ENCODE measurements around the gene MEPE. TPM values are rescaled to one million over a fixed set of nuclear protein-coding genes. Genes with fewer than 3 reads are reported as not detected.

Gene MEPE
- polyA plus RNA-seq, 1 donor from 2014 or later: not detected

GRCh38 chr4:87838890-87839591, 6.3 kb downstream of the MEPE start:
- no peaks in the 10 kb centered on the region for H3K27me3 ChIP-seq (ENCODE audit: insufficient read depth, low read depth, low read length)
- H3K79me2 ChIP-seq (replicated peaks; ENCODE audit: insufficient read depth, low read length): no peaks in the 10 kb centered on the region
- no peaks in the 10 kb centered on the region for H3K9me3 ChIP-seq (ENCODE audit: low read length)
- no peak overlapping the region for H3K4me2 ChIP-seq (ENCODE audit: low read length)
- no peak overlapping the region for H2AFZ ChIP-seq (ENCODE audit: low read depth, low read length)
- H3K36me3 ChIP-seq (ENCODE audit: insufficient read depth, low read length): no peaks in the 10 kb centered on the region
- no peaks in the 10 kb centered on the region for H3K9me2 ChIP-seq (ENCODE audit: insufficient read depth, low read length)
- no peak overlapping the region for H3K9ac ChIP-seq (ENCODE audit: low read length)
- no peak overlapping the region for H3K4me3 ChIP-seq (ENCODE audit: low read length)
- TF ChIP-seq CTCF (IDR thresholded peaks at IDR 0.05; ENCODE audit: poor library complexity, severe bottlenecking) (peak; percentile 74), POLR2AphosphoS5 (IDR thresholded peaks at IDR 0.05) (no peak), SMC3 (conservative IDR thresholded peaks at IDR 0.05; ENCODE audit: poor library complexity) (peak; percentile 74), RAD21 (conservative IDR thresholded peaks at IDR 0.05) (peak; percentile 70), TAF1 (IDR thresholded peaks at IDR 0.05; ENCODE audit: low read depth) (no peak), EP300 (conservative IDR thresholded peaks at IDR 0.05; ENCODE audit: poor library complexity, severe bottlenecking) (no peak), EZH2 (IDR thresholded peaks at IDR 0.05; ENCODE audit: borderline replicate concordance, insufficient read depth, low read length, poor library complexity, severe bottlenecking) (no peak), REST (IDR thresholded peaks at IDR 0.05; ENCODE audit: borderline replicate concordance) (no peak), MXI1 (conservative IDR thresholded peaks at IDR 0.05; ENCODE audit: poor library complexity, severe bottlenecking) (no peak)
- no peaks in the 10 kb centered on the region for H4K20me1 ChIP-seq (ENCODE audit: insufficient read depth)
- no peak overlapping the region for H3K27ac ChIP-seq (ENCODE audit: low read length)
- no peaks in the 10 kb centered on the region for H3F3A ChIP-seq (ENCODE audit: insufficient read depth, low read length, poor library complexity, severe bottlenecking)

GRCh38 chr4:87839592-87839946, 6.8 kb downstream of the MEPE start:
- H2AFZ ChIP-seq (ENCODE audit: low read depth, low read length): no peak overlapping the region
- no peaks in the 10 kb centered on the region for H4K20me1 ChIP-seq (ENCODE audit: insufficient read depth)
- H3K27me3 ChIP-seq (ENCODE audit: insufficient read depth, low read depth, low read length): no peaks in the 10 kb centered on the region
- no peaks in the 10 kb centered on the region for H3K9me2 ChIP-seq (ENCODE audit: insufficient read depth, low read length)
- no peak overlapping the region for H3K4me3 ChIP-seq (ENCODE audit: low read length)
- no peaks in the 10 kb centered on the region for H3K9me3 ChIP-seq (ENCODE audit: low read length)
- no peaks in the 10 kb centered on the region for H3K79me2 ChIP-seq (replicated peaks; ENCODE audit: insufficient read depth, low read length)
- no peak overlapping the region for H3K4me2 ChIP-seq (ENCODE audit: low read length)
- TF ChIP-seq EP300 (conservative IDR thresholded peaks at IDR 0.05; ENCODE audit: poor library complexity, severe bottlenecking) (no peak), POLR2AphosphoS5 (IDR thresholded peaks at IDR 0.05) (no peak)
- H3K27ac ChIP-seq (ENCODE audit: low read length): no peak overlapping the region
- no peak overlapping the region for H3K9ac ChIP-seq (ENCODE audit: low read length)
- H3K36me3 ChIP-seq (ENCODE audit: insufficient read depth, low read length): no peaks in the 10 kb centered on the region
- no peaks in the 10 kb centered on the region for H3F3A ChIP-seq (ENCODE audit: insufficient read depth, low read length, poor library complexity, severe bottlenecking)
